PC-3 (cell line): ENCODE measurements around the gene ITIH3. TPM values are rescaled to one million over a fixed set of nuclear protein-coding genes. Genes with fewer than 3 reads are reported as not detected.

ENCODE experiments used
- ATAC-seq: fragments of 200-7000 bp; cut with Tn5 transposase; 2 replicates; pipeline ENCODE4 v1.9.1; 2020; ENCODE audit warnings: mild to moderate bottlenecking, moderate library complexity
- BruUV-seq: library from RNA; stranded (reverse); fragments of 400-500 nt; replicated peaks from 2 replicates; lab custom pipeline; 2021; lab: Mats Ljungman, UMichigan
- CTCF ChIA-PET: fragments of 300-600 bp; sonication (Branson Sonifier 250); formaldehyde crosslinking; loops from one replicate; lab custom pipeline; 2022; ENCODE audit warnings: antibody characterized with exemption; lab: Charles Lee
- POLR2A ChIA-PET: fragments of 300-600 bp; sonication (Branson Sonifier 250); formaldehyde crosslinking; loops from one replicate; lab custom pipeline; 2022; ENCODE audit warnings: antibody characterized with exemption; ENCODE audit not compliant: unreplicated experiment; lab: Charles Lee
- DNase-seq: peaks from one replicate; pipeline ENCODE4 v3.0.0-alpha.2; 2015
- H2AFZ ChIP-seq: fragments of 300-600 bp; sonication (generic); 2 replicates; pipeline ENCODE4 v1.6.0; 2016; ENCODE audit warnings: antibody characterized with exemption, low read length
- H3F3A ChIP-seq: fragments of 300-600 bp; sonication (generic); one replicate; pipeline ENCODE4 v1.6.0; 2017; ENCODE audit warnings: antibody characterized with exemption, low read length, control low read depth, mild to moderate bottlenecking; ENCODE audit not compliant: unreplicated experiment
- H3K27ac ChIP-seq: fragments of 300-600 bp; sonication (generic); 2 replicates; pipeline ENCODE4 v1.5.1; 2016; ENCODE audit warnings: mild to moderate bottlenecking, low read length
- H3K27me3 ChIP-seq: fragments of 300-600 bp; sonication (generic); 2 replicates; pipeline ENCODE4 v1.6.1; 2016; ENCODE audit warnings: low read length, mixed read lengths
- H3K36me3 ChIP-seq: fragments of 300-600 bp; sonication (generic); 2 replicates; pipeline ENCODE4 v1.6.1; 2016; ENCODE audit warnings: low read depth, mixed run types, low read length, mixed read lengths
- H3K4me1 ChIP-seq: fragments of 300-600 bp; sonication (generic); 2 replicates; pipeline ENCODE4 v1.5.1; 2016; ENCODE audit warnings: low read length; ENCODE audit not compliant: insufficient read depth
- H3K4me2 ChIP-seq: fragments of 300-600 bp; sonication (generic); 2 replicates; pipeline ENCODE4 v1.6.0; 2016; ENCODE audit warnings: low read length
- H3K4me3 ChIP-seq: fragments of 300-600 bp; sonication (generic); 2 replicates; pipeline ENCODE4 v1.5.1; 2016; ENCODE audit warnings: mild to moderate bottlenecking, low read length, mixed read lengths
- H3K79me2 ChIP-seq: fragments of 300-600 bp; sonication (generic); 2 replicates; pipeline ENCODE4 v1.6.1; 2017; ENCODE audit warnings: low read length, mixed read lengths
- H3K9ac ChIP-seq: fragments of 300-600 bp; sonication (generic); 2 replicates; pipeline ENCODE4 v1.6.0; 2016; ENCODE audit warnings: mild to moderate bottlenecking, low read length
- H3K9me2 ChIP-seq: fragments of 300-600 bp; sonication (generic); replicated peaks from 2 replicates; pipeline ENCODE4 v1.6.1; 2016; ENCODE audit warnings: mixed run types, low read length, mixed read lengths
- H3K9me3 ChIP-seq: fragments of 300-600 bp; sonication (generic); 2 replicates; pipeline ENCODE4 v1.6.1; 2016; ENCODE audit warnings: low read length, mixed read lengths
- H4K20me1 ChIP-seq: fragments of 300-600 bp; sonication (generic); 2 replicates; pipeline ENCODE4 v1.6.1; 2016; ENCODE audit warnings: low read length, mixed read lengths
- EZH2 ChIP-seq: fragments of 300-600 bp; sonication (generic); IDR thresholded peaks from one replicate; pipeline ENCODE4 v1.6.1; 2017; ENCODE audit warnings: antibody characterized with exemption, mild to moderate bottlenecking, low read length; ENCODE audit not compliant: unreplicated experiment
- EZH2phosphoT487 ChIP-seq: fragments of 300-600 bp; sonication (generic); IDR thresholded peaks from 2 replicates; pipeline ENCODE4 v1.6.1; 2018; ENCODE audit warnings: mild to moderate bottlenecking, antibody characterized with exemption, low read length, borderline replicate concordance
- intact Hi-C: fragments of 100-400 bp; cut with micrococcal nuclease; formaldehyde crosslinking; loops from 2 replicates; pipeline ENCODE4 v1.9.0; 2023
- total RNA-seq: library from RNA; depleted of rRNA; stranded (reverse); fragments of >200 nt; gene quantifications from 2 replicates; pipeline ENCODE4 v1.2.3, GENCODE V29; 2014
- TF ChIP-seq, protein P1 (sequence below): fragments of 300-600 bp; sonication (generic); conservative IDR thresholded peaks from 2 replicates; pipeline ENCODE4 v1.5.1; 2017; ENCODE audit warnings: antibody characterized with exemption, low read depth, mild to moderate bottlenecking, low read length

The ITIH3 gene
- total RNA-seq, 1 experiment from 2014 or later, result not detected

DNA sequence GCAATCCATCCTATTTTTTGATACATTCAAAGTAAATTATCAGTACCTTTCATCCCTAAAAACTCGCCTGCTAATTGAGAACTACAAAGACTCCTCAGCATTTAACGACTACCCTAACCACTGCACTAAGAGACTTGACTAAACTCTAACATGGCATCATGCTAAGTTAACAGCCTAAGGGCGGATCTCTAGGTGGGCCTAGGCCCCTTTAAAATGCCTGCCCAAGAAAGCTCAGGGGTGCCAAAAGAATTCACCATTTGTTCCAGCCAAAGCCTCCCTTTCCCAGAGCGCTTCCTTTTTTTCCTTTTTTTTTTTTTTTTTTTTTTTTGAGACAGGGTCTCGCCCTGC, 23.3 kb upstream of the ITIH3 start:
- intact Hi-C loops, result loop anchor here (10.0 kb wide), 1 partner anchor 293 kb away; no protein-coding TSS in a partner anchor
- POLR2A ChIA-PET, result interaction anchor here (0.6 kb wide), 1 partner anchor 17 kb away, joined by 6 read pairs; no protein-coding TSS in a partner anchor

DNA sequence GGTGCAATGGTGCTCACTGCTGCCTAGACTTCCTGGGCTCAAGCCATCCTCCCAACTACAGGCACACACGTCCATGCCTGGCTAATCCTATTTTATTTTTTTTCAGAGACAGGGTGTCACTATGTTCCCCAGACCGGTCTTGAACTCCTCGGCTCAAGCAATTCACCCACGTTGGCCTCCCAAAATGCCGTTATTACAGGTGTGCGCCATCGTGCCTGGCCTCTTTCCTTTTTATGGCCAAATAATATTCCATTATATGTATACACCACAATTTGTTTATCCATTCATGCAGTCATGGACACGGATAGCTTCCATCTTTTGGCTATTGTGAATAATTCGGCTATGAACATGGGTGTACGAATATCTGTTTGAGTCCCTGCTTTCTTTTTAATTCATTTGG, 22.9 kb upstream of the ITIH3 start:
- TF ChIP-seq, protein P1, sequence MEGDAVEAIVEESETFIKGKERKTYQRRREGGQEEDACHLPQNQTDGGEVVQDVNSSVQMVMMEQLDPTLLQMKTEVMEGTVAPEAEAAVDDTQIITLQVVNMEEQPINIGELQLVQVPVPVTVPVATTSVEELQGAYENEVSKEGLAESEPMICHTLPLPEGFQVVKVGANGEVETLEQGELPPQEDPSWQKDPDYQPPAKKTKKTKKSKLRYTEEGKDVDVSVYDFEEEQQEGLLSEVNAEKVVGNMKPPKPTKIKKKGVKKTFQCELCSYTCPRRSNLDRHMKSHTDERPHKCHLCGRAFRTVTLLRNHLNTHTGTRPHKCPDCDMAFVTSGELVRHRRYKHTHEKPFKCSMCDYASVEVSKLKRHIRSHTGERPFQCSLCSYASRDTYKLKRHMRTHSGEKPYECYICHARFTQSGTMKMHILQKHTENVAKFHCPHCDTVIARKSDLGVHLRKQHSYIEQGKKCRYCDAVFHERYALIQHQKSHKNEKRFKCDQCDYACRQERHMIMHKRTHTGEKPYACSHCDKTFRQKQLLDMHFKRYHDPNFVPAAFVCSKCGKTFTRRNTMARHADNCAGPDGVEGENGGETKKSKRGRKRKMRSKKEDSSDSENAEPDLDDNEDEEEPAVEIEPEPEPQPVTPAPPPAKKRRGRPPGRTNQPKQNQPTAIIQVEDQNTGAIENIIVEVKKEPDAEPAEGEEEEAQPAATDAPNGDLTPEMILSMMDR, result no peak
- TF ChIP-seq EZH2phosphoT487, result no peak
- TF ChIP-seq EZH2, result no peak
- Histone ChIP-seq H2AFZ (peak overlapping the region; percentile 93), H3K27me3 (no peaks in the 10 kb centered on the region), H3K9me3 (no peaks in the 10 kb centered on the region), H3K4me1 (peaks cover 13% of the 10 kb centered on the region), H3K4me3 (peak overlapping the region; percentile 83; the same call in 1 of the 2 replicates), H3K27ac (no peak overlapping the region), H3K9me2 (no peaks in the 10 kb centered on the region), H3K4me2 (peak overlapping the region; percentile 98; the same call in 1 of the 2 replicates), H3K36me3 (peaks cover 4% of the 10 kb centered on the region; the same call in 1 of the 2 replicates), H3K79me2 (peaks cover 32% of the 10 kb centered on the region), H4K20me1 (no peaks in the 10 kb centered on the region), H3K9ac (peak overlapping the region; percentile 85; the same call in 1 of the 2 replicates), H3F3A (no peaks in the 10 kb centered on the region)
- ATAC-seq (no peak), DNase-seq (no peak)
- POLR2A ChIA-PET, result no interaction called here
- CTCF ChIA-PET, result interaction anchor here (0.6 kb wide), 1 partner anchor 142 kb away, joined by 3 read pairs; no protein-coding TSS in a partner anchor
- intact Hi-C loops, result loop anchor here (10.0 kb wide), 1 partner anchor 293 kb away; no protein-coding TSS in a partner anchor
- BruUV-seq, result no TSS peak

More for the DNA sequence above, 23.3 kb upstream of the ITIH3 start:
- CTCF ChIA-PET, result interaction anchor here (0.6 kb wide), 1 partner anchor 142 kb away, joined by 3 read pairs; no protein-coding TSS in a partner anchor
- H3K79me2 ChIP-seq, result peaks cover 32% of the 10 kb centered on the region
- no peaks in the 10 kb centered on the region for H4K20me1 ChIP-seq
- ATAC-seq (peak; percentile 7), DNase-seq (no peak)
- H2AFZ ChIP-seq, result peak overlapping the region; percentile 93
- peak overlapping the region; percentile 98 for H3K4me2 ChIP-seq
- H3F3A ChIP-seq, result no peaks in the 10 kb centered on the region
- no peaks in the 10 kb centered on the region for H3K9me3 ChIP-seq
- H3K27ac ChIP-seq, result peak overlapping the region; percentile 33; the same call in 1 of the 2 replicates
- TF ChIP-seq EZH2, result no peak
- TF ChIP-seq, protein P1, result no peak
- no peak for TF ChIP-seq EZH2phosphoT487
- peak overlapping the region; percentile 83 for H3K4me3 ChIP-seq
- peak overlapping the region; percentile 85 for H3K9ac ChIP-seq
- peaks cover 13% of the 10 kb centered on the region for H3K4me1 ChIP-seq
- no peaks in the 10 kb centered on the region for H3K27me3 ChIP-seq
- BruUV-seq, result TSS peak; percentile 99
- no peaks in the 10 kb centered on the region for H3K9me2 ChIP-seq
- peaks cover 5% of the 10 kb centered on the region; the same call in 1 of the 2 replicates for H3K36me3 ChIP-seq
